Activated T-cell treated with anti-CD3 and anti-CD28 coated beads, Interleukin-2, amount 50 U/mL, for 24 hours (primary cell): ENCODE measurements around the gene DOK3.
"Not testable (repeated sequence)": the region's sequence is repeated elsewhere in the genome, so short reads cannot be mapped to it uniquely, and the experiment has no call there.

Experiments
- DNase-seq: peaks from one replicate; pipeline ENCODE4 v3.0.0-alpha.2; 2020
- H3K27ac Mint-ChIP-seq: 2 replicates; pipeline ENCODE4 v1.8.0; 2020; ENCODE audit warnings: mild to moderate bottlenecking, mixed read lengths
- H3K27me3 Mint-ChIP-seq: 2 replicates; pipeline ENCODE4 v1.8.0; 2020; ENCODE audit warnings: mixed read lengths
- H3K36me3 Mint-ChIP-seq: 2 replicates; pipeline ENCODE4 v1.8.0; 2020; ENCODE audit warnings: low read depth, mixed read lengths
- H3K4me1 Mint-ChIP-seq: 2 replicates; pipeline ENCODE4 v1.8.0; 2020; ENCODE audit warnings: low read depth, mixed read lengths
- H3K4me3 Mint-ChIP-seq: 2 replicates; pipeline ENCODE4 v1.8.0; 2020; ENCODE audit warnings: mild to moderate bottlenecking, moderate library complexity, mixed read lengths
- H3K9me3 Mint-ChIP-seq: 2 replicates; pipeline ENCODE4 v1.8.0; 2020; ENCODE audit warnings: mixed read lengths

Gene DOK3

DNA sequence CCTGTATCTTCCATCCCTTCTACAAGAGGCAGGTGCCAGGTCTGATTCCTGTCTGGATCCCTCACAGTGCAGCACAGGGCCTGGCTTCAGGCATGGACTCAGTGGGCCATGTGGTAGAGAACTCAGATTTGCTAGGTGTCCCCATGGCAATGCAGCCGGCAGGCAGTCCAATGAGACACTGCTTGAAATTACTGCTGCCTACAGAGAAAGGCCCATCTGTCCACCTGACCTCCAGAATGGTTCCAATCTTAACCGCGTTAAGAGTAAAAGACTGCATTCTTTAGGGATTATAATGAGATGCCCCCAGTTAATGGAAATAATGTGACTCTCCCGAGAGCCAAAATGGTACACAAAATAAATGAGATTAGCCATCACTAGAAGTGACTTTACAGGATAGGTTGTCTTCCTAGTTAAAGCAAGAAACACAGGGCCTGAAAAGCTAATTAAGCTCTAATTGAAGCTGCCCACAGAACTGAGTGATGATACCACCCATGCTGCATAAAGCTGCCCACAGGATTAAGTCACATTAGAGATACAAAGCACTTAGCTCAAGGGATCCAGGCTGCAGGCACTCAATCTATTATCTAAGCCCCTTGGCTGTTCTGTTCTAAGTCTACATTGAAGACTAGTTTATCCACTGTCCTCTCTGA is 33.3 kb upstream of the DOK3 start:
- peaks cover 34% of the 10 kb centered on the region for H3K4me1 Mint-ChIP-seq
- H3K27me3 Mint-ChIP-seq, result no peaks in the 10 kb centered on the region
- peaks cover 56% of the 10 kb centered on the region for H3K36me3 Mint-ChIP-seq
- H3K9me3 Mint-ChIP-seq, result no peaks in the 10 kb centered on the region
- no peak overlapping the region for H3K4me3 Mint-ChIP-seq
- DNase-seq, result no peak
- no peak overlapping the region for H3K27ac Mint-ChIP-seq

GRCh38 chr5:177540438-177540837 is 30.8 kb upstream of the DOK3 start:
- no peaks in the 10 kb centered on the region for H3K27me3 Mint-ChIP-seq
- no peaks in the 10 kb centered on the region for H3K9me3 Mint-ChIP-seq
- H3K4me3 Mint-ChIP-seq, result no peak overlapping the region
- H3K36me3 Mint-ChIP-seq, result peaks cover 66% of the 10 kb centered on the region
- DNase-seq, result no peak
- H3K4me1 Mint-ChIP-seq, result peaks cover 16% of the 10 kb centered on the region
- peak overlapping the region; percentile 50 for H3K27ac Mint-ChIP-seq

DNA sequence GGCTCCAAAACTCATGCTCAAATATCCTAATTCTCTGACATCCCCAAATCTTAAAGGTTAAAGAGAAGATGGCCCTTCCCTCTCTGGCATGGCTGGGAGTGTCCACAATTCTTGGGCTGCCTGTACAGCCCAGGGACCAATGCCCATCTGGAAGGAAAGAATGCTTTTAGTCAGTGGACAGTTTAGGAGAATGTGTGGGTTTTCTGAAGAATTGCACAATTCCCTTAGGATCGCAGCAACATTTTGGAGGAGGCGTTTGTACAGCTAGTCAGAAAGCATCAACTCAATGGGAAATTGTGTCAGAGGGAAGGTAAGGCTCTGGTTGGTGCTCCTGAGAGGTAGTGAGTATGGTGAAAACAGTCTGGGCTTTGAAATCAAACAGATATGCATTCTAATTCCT is 29.8 kb upstream of the DOK3 start:
- Mint-ChIP-seq H3K4me1 (peaks cover 13% of the 10 kb centered on the region), H3K4me3 (no peak overlapping the region), H3K27me3 (no peaks in the 10 kb centered on the region), H3K9me3 (no peaks in the 10 kb centered on the region), H3K27ac (no peak overlapping the region), H3K36me3 (peaks cover 73% of the 10 kb centered on the region)
- no peak for DNase-seq

- Mint-ChIP-seq H3K4me3 (no peak overlapping the region), H3K27ac (peak overlapping the region; percentile 26), H3K9me3 (no peaks in the 10 kb centered on the region), H3K4me1 (peaks cover 9% of the 10 kb centered on the region), H3K27me3 (no peaks in the 10 kb centered on the region), H3K36me3 (peaks cover 70% of the 10 kb centered on the region)
- no peak for DNase-seq
Measured at GRCh38 chr5:177538876-177539275, 29.2 kb upstream of the DOK3 start.

- peak overlapping the region; percentile 24 for H3K27ac Mint-ChIP-seq
- no peaks in the 10 kb centered on the region for H3K27me3 Mint-ChIP-seq
- DNase-seq, result no peak
- no peak overlapping the region for H3K4me3 Mint-ChIP-seq
- H3K9me3 Mint-ChIP-seq, result no peaks in the 10 kb centered on the region
- H3K36me3 Mint-ChIP-seq, result peaks cover 77% of the 10 kb centered on the region
- peaks cover 4% of the 10 kb centered on the region for H3K4me1 Mint-ChIP-seq
Measured at GRCh38 chr5:177537389-177538361, 28.0 kb upstream of the DOK3 start.

DNA sequence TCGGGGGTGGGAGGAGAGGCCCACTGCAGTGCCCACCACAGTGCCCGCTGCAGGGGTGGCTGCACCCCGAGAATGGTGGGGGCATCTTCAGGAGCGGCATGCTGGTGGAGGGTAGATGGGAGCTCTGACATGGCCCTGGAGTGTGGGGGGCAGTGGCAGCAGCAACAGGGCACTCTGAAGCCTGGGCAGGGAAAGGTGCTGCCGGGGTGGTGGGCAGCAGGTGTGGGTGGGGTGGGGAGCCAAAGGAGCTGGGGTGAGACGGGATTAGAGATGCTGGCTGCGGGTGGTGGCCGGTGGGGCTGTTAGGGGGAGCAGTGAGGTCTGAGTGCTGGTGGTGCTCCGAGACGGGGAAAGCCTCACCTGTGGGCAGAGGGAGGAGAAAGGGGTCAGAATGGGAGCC is 26.8 kb upstream of the DOK3 start:
- Mint-ChIP-seq H3K4me3 (no peak overlapping the region), H3K36me3 (peaks cover 80% of the 10 kb centered on the region), H3K27me3 (no peaks in the 10 kb centered on the region), H3K9me3 (no peaks in the 10 kb centered on the region), H3K4me1 (peaks cover 4% of the 10 kb centered on the region), H3K27ac (no peak overlapping the region)
- DNase-seq, result no peak

GRCh38 chr5:177535125-177535524 is 25.5 kb upstream of the DOK3 start:
- Mint-ChIP-seq H3K27me3 (no peaks in the 10 kb centered on the region), H3K27ac (no peak overlapping the region), H3K4me1 (no peaks in the 10 kb centered on the region), H3K9me3 (no peaks in the 10 kb centered on the region), H3K4me3 (no peak overlapping the region), H3K36me3 (peaks cover 84% of the 10 kb centered on the region)
- DNase-seq, result no peak

- H3K4me3 Mint-ChIP-seq, H3K27me3 Mint-ChIP-seq, H3K9me3 Mint-ChIP-seq, H3K27ac Mint-ChIP-seq, H3K4me1 Mint-ChIP-seq, DNase-seq: not testable (repeated sequence)
- peaks cover 85% of the 10 kb centered on the region for H3K36me3 Mint-ChIP-seq
Measured at GRCh38 chr5:177534433-177534832, 24.8 kb upstream of the DOK3 start.

DNA sequence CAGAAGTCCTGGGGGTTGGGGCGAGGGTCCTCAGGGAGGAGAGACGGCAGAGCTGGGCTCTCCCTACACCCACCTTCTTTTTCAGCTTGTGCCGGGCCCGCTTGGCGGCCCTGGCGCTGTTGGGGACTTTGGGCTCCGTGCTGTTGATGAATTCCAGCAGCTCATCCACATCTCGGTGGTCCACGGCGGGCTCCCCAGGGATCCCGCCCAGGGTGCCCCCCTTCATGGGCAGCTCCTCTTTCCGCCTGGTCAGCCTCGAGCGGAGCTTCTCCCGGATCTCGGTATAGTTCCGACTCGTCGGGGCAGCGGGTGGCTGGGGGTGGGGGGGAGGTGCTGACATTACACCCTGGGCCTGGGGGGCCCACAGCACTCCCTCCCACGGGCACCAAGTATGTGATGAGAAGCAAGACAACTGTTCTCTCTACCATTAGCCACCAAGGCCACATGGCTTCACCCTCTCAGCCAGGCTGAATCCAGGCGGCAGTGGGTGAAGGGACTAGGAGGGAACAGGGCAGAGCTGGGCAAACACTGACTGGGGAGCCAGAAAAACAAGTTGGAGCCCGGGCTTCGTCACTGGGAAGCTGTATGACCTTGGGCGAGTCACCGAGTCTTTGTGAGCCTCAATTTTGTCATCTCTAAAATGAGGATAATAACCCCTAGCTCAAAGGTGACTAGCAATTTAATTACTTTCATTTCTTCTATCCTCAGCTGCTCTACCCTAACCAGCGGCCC is 21.7 kb upstream of the DOK3 start:
- no peaks in the 10 kb centered on the region for H3K4me1 Mint-ChIP-seq

GRCh38 chr5:177530638-177531037 is 21.0 kb upstream of the DOK3 start:
- DNase-seq, result no peak
- H3K4me3 Mint-ChIP-seq, result no peak overlapping the region
- no peaks in the 10 kb centered on the region for H3K9me3 Mint-ChIP-seq
- H3K27ac Mint-ChIP-seq, result peak overlapping the region; percentile 58
- H3K27me3 Mint-ChIP-seq, result no peaks in the 10 kb centered on the region
- H3K4me1 Mint-ChIP-seq, result no peaks in the 10 kb centered on the region
- peaks cover 57% of the 10 kb centered on the region for H3K36me3 Mint-ChIP-seq

More for the DNA sequence above, 21.7 kb upstream of the DOK3 start:
- Mint-ChIP-seq H3K4me3 (no peak overlapping the region), H3K36me3 (peaks cover 60% of the 10 kb centered on the region), H3K9me3 (no peaks in the 10 kb centered on the region), H3K27me3 (no peaks in the 10 kb centered on the region), H3K27ac (peak overlapping the region; percentile 58)
- DNase-seq, result no peak

- no peaks in the 10 kb centered on the region for H3K27me3 Mint-ChIP-seq
- DNase-seq, result no peak
- no peaks in the 10 kb centered on the region for H3K9me3 Mint-ChIP-seq
- H3K36me3 Mint-ChIP-seq, result peaks cover 56% of the 10 kb centered on the region
- peak overlapping the region; percentile 68 for H3K27ac Mint-ChIP-seq
- H3K4me3 Mint-ChIP-seq, result no peak overlapping the region
- no peaks in the 10 kb centered on the region for H3K4me1 Mint-ChIP-seq
Measured at GRCh38 chr5:177529247-177530203, 19.9 kb upstream of the DOK3 start.

DNA sequence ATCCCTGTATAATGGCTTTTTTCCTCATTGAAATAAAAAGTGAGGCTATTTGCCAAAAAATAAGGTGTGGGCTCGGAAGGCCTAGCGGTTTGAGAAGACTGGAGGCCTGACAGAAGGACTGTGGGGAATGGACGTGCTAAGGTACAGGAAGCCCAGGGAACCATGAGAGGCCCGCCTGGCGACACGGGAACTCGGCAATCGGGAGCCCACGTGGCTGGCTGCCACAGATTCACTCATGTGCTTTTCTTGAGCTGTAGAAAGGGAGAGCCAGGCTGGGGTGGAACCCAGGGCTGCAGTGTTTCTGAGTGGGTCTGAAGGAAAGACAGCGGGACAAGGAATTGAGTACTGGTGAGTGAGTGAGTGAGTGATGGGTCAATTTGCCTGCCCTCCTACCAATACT is 19.0 kb upstream of the DOK3 start:
- no peak for DNase-seq
- no peaks in the 10 kb centered on the region for H3K27me3 Mint-ChIP-seq
- H3K4me3 Mint-ChIP-seq, result no peak overlapping the region
- no peaks in the 10 kb centered on the region for H3K4me1 Mint-ChIP-seq
- H3K27ac Mint-ChIP-seq, result no peak overlapping the region
- H3K9me3 Mint-ChIP-seq, result no peaks in the 10 kb centered on the region
- peaks cover 59% of the 10 kb centered on the region for H3K36me3 Mint-ChIP-seq

DNA sequence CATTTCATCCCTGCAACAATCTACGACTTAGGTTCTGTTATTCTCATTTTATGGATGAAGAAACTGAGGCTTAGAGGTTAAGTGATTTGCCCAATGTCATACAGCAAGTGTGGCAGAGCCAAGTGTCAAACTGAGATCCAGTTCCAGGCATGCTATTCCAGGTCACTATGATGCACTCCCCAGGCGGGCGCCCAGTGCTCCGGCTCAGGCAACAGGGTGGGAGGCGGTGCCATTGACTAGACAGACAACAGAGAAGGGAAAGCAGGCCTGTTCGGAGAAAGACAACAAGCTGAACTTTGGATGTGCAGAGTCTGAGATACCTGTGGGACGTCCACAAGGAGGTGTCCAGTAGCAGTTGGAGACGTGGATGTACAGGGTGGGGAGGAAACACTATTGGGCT is 18.0 kb upstream of the DOK3 start:
- Mint-ChIP-seq H3K27ac (no peak overlapping the region), H3K9me3 (no peaks in the 10 kb centered on the region), H3K4me3 (no peak overlapping the region), H3K27me3 (no peaks in the 10 kb centered on the region), H3K36me3 (peaks cover 54% of the 10 kb centered on the region), H3K4me1 (no peaks in the 10 kb centered on the region)
- DNase-seq, result no peak

DNA sequence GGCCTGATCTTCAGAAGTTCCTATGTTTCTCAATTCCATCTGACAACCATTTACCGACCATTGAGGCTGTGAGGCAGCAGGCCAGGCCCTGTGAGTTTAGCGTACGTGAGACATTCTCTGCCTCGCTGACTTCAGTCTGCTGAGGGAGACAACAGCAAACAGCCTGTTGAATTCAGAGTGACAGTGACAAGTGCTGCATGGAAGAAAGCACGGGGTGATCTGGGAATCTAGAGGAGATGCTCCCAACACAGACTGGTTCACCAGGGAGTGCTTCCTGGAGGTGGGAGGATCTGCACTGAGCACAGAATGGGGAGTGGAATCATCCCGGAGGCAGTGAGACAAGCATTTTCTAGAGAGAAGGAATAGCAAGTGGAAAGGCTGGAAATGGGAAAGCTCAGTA is 17.2 kb upstream of the DOK3 start:
- no peak for DNase-seq
- no peaks in the 10 kb centered on the region for H3K27me3 Mint-ChIP-seq
- peaks cover 1% of the 10 kb centered on the region for H3K4me1 Mint-ChIP-seq
- peaks cover 51% of the 10 kb centered on the region for H3K36me3 Mint-ChIP-seq
- no peak overlapping the region for H3K4me3 Mint-ChIP-seq
- H3K27ac Mint-ChIP-seq, result no peak overlapping the region
- no peaks in the 10 kb centered on the region for H3K9me3 Mint-ChIP-seq
